GM06990 (cell line): Measurements from ENCODE around the gene SLC34A2.

Source experiments
- DNase-seq: peaks from one replicate; pipeline ENCODE4 v3.0.0-alpha.2; 2011; ENCODE audit not compliant: insufficient read length; ENCODE audit errors: extremely low read depth
- H3K27me3 ChIP-seq: replicated peaks from 2 replicates; pipeline ENCODE4 v1.6.0; 2011; ENCODE audit warnings: low read length; ENCODE audit not compliant: control insufficient read depth, insufficient read depth
- H3K36me3 ChIP-seq: 2 replicates; pipeline ENCODE4 v1.5.1; 2011; ENCODE audit warnings: low read length; ENCODE audit not compliant: control insufficient read depth, insufficient read depth
- H3K4me3 ChIP-seq: replicated peaks from 2 replicates; pipeline ENCODE4 v1.5.1; 2011; ENCODE audit warnings: low read depth, mild to moderate bottlenecking, control low read depth, low read length
- TF ChIP-seq, protein P1 (sequence below): IDR thresholded peaks from 2 replicates; pipeline ENCODE4 v1.5.1; 2011; ENCODE audit warnings: low read length, control low read depth, mild to moderate bottlenecking, inconsistent platforms; ENCODE audit not compliant: insufficient read depth, poor library complexity, severe bottlenecking

SLC34A2 gene

DNA sequence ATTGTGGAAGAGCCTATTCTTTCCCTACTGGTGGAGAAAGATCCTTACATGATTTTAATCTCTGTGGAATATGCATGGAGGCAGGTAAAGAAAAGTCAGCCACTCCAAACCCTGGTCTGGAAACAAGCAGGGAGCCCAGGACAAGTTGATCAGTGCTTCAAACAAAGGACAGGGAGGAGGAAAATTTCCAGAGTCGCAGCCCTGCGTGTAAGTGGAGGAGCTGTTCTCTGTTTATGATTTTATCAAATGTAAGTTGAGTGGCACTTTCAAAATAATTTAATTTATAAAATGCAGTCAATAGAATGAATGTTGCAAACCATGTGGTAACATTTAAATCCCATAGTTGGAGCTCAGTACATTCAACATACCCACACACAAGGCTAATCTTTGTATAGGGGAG is 57.0 kb downstream of the SLC34A2 start:
- H3K36me3 ChIP-seq = no peaks in the 10 kb centered on the region
- TF ChIP-seq, protein P1, sequence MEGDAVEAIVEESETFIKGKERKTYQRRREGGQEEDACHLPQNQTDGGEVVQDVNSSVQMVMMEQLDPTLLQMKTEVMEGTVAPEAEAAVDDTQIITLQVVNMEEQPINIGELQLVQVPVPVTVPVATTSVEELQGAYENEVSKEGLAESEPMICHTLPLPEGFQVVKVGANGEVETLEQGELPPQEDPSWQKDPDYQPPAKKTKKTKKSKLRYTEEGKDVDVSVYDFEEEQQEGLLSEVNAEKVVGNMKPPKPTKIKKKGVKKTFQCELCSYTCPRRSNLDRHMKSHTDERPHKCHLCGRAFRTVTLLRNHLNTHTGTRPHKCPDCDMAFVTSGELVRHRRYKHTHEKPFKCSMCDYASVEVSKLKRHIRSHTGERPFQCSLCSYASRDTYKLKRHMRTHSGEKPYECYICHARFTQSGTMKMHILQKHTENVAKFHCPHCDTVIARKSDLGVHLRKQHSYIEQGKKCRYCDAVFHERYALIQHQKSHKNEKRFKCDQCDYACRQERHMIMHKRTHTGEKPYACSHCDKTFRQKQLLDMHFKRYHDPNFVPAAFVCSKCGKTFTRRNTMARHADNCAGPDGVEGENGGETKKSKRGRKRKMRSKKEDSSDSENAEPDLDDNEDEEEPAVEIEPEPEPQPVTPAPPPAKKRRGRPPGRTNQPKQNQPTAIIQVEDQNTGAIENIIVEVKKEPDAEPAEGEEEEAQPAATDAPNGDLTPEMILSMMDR = no peak
- H3K27me3 ChIP-seq = no peaks in the 10 kb centered on the region
- DNase-seq = no peak
- no peak overlapping the region for H3K4me3 ChIP-seq

DNA sequence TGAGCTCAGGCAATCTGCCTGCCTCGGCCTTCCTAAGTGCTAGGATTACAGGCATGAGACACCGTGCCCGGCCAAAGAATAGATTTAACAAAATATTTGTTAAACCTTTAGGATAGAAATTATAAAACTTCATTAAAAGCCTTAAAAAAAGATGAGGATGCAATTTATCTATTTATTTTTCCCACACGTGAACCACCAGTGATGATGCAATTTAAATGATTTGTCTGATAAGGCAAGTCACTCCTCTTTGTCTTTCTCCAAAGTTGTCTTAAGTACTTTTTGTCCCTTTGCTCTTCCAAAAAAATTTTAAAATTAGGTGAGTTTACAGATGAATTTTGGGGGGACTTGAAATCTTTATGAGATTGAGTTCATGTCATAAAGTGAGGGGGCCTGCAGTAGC is 58.2 kb downstream of the SLC34A2 start:
- Histone ChIP-seq H3K27me3 (no peaks in the 10 kb centered on the region), H3K4me3 (no peak overlapping the region), H3K36me3 (no peaks in the 10 kb centered on the region)
- TF ChIP-seq, protein P1 = no peak
- no peak for DNase-seq

DNA sequence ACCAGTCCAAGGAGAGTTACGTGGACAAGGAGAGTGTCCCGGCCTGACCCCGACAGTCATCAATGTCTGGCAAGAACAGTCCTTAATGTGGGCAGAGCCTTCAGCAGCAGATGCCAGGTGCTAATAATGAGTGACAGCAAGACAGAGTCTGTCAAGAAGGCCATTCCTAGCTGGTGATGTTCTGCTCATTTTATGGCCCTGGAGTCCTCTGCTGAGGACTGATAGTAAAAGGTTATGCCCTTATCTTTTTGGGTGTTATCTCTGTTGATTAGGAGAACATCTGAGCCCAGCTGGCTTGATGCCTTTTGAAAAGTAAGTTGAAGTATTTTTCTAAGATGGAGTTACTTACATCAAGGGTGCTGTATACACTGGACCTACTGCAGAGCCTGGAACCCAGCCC is 67.3 kb downstream of the SLC34A2 start:
- Histone ChIP-seq H3K4me3 (no peak overlapping the region), H3K36me3 (no peaks in the 10 kb centered on the region), H3K27me3 (no peaks in the 10 kb centered on the region)
- no peak for DNase-seq
- TF ChIP-seq, protein P1 = no peak

DNA sequence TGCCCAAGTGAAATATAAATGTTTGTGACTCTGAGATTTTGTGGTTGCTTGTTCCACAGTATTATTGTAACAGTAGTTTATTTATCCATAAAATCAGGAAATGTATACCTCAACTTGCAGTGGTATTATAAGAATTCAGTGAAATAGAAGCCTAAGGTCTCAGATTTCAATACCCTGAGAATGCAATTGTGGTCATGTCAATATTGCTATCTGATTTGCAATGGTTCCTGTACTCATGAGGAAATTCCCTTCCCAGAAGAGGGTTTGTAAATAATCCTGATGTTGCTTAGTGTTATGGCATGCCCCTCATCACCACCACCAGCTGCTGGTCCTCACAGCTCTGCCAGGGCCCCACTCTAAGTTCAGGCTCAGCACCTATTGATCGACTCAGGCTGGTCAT is 67.8 kb downstream of the SLC34A2 start:
- no peak overlapping the region for H3K4me3 ChIP-seq
- no peaks in the 10 kb centered on the region for H3K36me3 ChIP-seq
- TF ChIP-seq, protein P1 = no peak
- no peak for DNase-seq
- H3K27me3 ChIP-seq = no peaks in the 10 kb centered on the region

DNA sequence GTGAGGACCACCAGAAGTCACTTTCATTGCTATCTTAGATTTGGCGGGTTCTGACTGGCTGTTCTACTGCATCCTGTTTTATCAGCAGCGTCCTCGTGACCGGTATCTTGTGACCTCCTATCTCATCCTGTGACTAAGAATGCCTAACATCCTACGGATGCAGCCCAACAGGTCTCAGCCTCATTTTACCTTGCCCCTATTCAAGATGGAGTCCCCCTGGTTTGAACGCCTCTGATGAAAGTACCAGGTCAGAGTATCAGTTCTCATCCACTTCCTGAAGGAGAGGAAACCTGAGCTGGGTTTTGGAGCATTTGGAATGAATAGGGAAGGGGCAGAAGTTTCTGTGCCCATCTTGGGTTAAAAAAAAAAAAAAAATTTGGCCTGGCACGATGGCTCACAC is 70.2 kb downstream of the SLC34A2 start:
- TF ChIP-seq, protein P1 = no peak
- Histone ChIP-seq H3K36me3 (no peaks in the 10 kb centered on the region), H3K4me3 (no peak overlapping the region), H3K27me3 (no peaks in the 10 kb centered on the region)
- DNase-seq = no peak
